Right lobe of liver (tissue), 4 donors: ENCODE data around the gene C10orf67.

Experiments used
- POLR2A ChIP-seq: fragments of 450-650 bp; IDR thresholded peaks from one replicate; pipeline ENCODE4 v1.6.1; 2017; ENCODE audit warnings: antibody characterized with exemption, mild to moderate bottlenecking
- TF ChIP-seq, protein P1 (sequence below), 4 donors: fragments of 200-600 bp in 3 of 4; fragments of 450-650 bp in 1 of 4; IDR thresholded peaks; one replicate each; pipeline versions ENCODE4 v1.5.1 to v1.8.0; 2016 to 2022; ENCODE audit warnings: antibody characterized with exemption in 4 of 4, mild to moderate bottlenecking in 2 of 4
- donor health status: DM: no; HTN: no; CAD: no.
- donor health status: DM: no; HTN: no; CAD: no.
- donor health status: DM: no; HTN: yes; CAD: no.

DNA sequence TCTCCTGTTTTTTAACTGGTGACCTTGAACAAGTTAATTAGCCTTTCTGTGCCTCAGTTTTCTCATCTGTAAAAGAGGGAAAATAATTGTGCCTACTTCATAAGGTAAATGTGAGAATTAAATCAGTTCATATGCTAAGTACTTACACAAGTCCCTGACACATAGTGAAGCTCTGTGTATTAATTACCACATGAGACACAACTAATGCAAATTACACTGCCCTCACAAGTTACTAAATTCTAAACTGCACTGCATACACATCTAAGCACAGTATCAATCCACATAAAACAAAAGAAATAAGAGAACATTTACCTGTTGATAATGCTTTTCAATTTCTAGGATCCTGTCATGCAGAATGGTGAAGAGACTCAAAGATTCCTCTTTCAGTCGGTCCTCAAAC, 22.5 kb downstream of the C10orf67 start:
- TF ChIP-seq, protein P1, sequence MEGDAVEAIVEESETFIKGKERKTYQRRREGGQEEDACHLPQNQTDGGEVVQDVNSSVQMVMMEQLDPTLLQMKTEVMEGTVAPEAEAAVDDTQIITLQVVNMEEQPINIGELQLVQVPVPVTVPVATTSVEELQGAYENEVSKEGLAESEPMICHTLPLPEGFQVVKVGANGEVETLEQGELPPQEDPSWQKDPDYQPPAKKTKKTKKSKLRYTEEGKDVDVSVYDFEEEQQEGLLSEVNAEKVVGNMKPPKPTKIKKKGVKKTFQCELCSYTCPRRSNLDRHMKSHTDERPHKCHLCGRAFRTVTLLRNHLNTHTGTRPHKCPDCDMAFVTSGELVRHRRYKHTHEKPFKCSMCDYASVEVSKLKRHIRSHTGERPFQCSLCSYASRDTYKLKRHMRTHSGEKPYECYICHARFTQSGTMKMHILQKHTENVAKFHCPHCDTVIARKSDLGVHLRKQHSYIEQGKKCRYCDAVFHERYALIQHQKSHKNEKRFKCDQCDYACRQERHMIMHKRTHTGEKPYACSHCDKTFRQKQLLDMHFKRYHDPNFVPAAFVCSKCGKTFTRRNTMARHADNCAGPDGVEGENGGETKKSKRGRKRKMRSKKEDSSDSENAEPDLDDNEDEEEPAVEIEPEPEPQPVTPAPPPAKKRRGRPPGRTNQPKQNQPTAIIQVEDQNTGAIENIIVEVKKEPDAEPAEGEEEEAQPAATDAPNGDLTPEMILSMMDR (IDR thresholded peaks at IDR 0.05) = no peak
- TF ChIP-seq POLR2A = no peak
